Prostate gland (tissue), 2 donors: ENCODE results near the gene CRIP2. TPM values are rescaled to one million over a fixed set of nuclear protein-coding genes. Genes with fewer than 3 reads are reported as not detected.

Experiments used
- DNase-seq: peaks from one replicate; pipeline ENCODE4 v3.0.0-alpha.2; 2019; ENCODE audit warnings: low spot score
- H3K27ac ChIP-seq, 2 donors: fragments of 200-600 bp; sonication (generic); 2 replicates each; pipeline ENCODE4 v1.5.1; 2017 to 2019
- H3K27me3 ChIP-seq: fragments of 200-600 bp; sonication (generic); replicated peaks from 2 replicates; pipeline ENCODE4 v1.5.1; 2019; ENCODE audit not compliant: insufficient read depth
- H3K36me3 ChIP-seq, 2 donors: fragments of 200-600 bp; sonication (generic); 1 replicate in 1 of 2; 2 replicates in 1 of 2; pipeline versions ENCODE4 v1.5.1 to v1.8.1; 2017 to 2019
- H3K4me1 ChIP-seq: fragments of 200-600 bp; sonication (generic); replicated peaks from 2 replicates; pipeline ENCODE4 v1.5.1; 2019
- H3K4me3 ChIP-seq, 2 donors: fragments of 200-600 bp; sonication (generic); 2 replicates each; pipeline ENCODE4 v1.5.1; 2017 to 2019
- H3K9me3 ChIP-seq: fragments of 200-600 bp; sonication (generic); 2 replicates; pipeline ENCODE4 v1.5.1; 2017
- POLR2A ChIP-seq: fragments of 450-650 bp; IDR thresholded peaks from one replicate; pipeline ENCODE4 v1.6.1; 2016; ENCODE audit warnings: antibody characterized with exemption, mild to moderate bottlenecking
- POLR2AphosphoS5 ChIP-seq: sonication (generic); formaldehyde crosslinking; IDR thresholded peaks from one replicate; pipeline ENCODE4 v1.6.1; 2017; ENCODE audit warnings: antibody characterized with exemption
- WGBS: methylation state at CpG from one replicate; pipeline ENCODE4 v1.1.5; 2018; 5-methylcytosine and 5-hydroxymethylcytosine counted together
- intact Hi-C: fragments of 100-400 bp; cut with DNase I; formaldehyde crosslinking; loops from one replicate; pipeline ENCODE4 v1.14.2; 2022
- total RNA-seq, 2 donors: library from RNA; depleted of rRNA; stranded (reverse); fragments of >200 nt; gene quantifications; one replicate each; pipeline ENCODE4 v1.1.0, GENCODE V29; 2016
- TF ChIP-seq, protein P1 (sequence below), 4 experiments: fragments of 200-600 bp in 2 of 4; fragments of 450-650 bp in 2 of 4; sonication (generic) in 2 of 4; IDR thresholded peaks; 1 replicate in 3 of 4; 2 replicates in 1 of 4; pipeline ENCODE4 v1.5.1; 2016 to 2019; ENCODE audit warnings: antibody characterized with exemption in 4 of 4, mild to moderate bottlenecking in 2 of 4, moderate library complexity in 2 of 4

CRIP2 gene
- total RNA-seq, 2 donors from 2014 or later = 86.7 to 134 TPM

DNA sequence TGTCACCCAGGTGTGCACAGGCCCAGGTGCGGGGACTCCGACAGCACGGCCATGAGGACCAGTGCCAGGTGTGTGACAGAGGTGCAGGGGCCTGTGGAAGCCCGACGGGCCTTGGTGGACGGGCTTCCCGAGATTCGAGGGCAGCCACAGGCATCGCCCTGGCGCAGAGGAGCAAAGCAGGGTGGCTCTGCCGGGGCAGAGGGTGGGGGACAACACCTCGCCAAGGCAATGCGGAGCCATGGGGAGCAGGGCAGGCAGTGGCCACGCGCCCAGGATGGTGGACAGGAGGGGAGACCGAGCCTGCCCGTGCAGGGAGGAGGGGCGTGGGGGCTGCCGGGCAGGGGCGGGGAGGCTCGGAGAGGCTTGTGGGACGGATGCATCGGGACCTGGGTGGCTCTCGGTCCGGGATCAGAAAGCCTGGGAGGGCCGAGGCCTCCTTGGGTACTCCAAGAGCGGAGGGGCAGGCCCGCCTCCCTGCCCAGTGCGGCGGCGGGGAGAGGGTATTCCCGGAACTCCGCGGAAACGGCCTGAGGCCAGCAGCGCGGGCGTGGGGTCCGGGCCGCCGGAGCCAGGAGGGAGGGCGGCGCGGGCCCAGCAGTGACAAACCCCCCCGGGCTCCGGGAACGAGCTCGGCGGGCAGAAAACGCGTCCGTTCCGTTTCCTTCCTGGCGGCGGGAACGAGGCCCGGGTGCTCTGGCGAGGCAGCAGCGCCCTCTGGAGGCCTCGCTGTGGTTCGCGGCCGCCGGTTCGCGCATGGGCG is 53.4 kb downstream of the CRIP2 start:
- Histone ChIP-seq H3K27ac (peak overlapping the region; percentile 73 to 75), H3K9me3 (no peaks in the 10 kb centered on the region), H3K4me1 (peaks cover 22% of the 10 kb centered on the region), H3K27me3 (no peaks in the 10 kb centered on the region), H3K4me3 (peak overlapping the region; percentile 48 to 57), H3K36me3 (no peaks in the 10 kb centered on the region)
- intact Hi-C loops = loop anchor here (2.0 kb wide), 1 partner anchor 37 kb away; the partner anchor contains the start of gene TEDC1
- 6% methylated on average over 38 of the region's 67 CpGs for WGBS
- TF ChIP-seq POLR2AphosphoS5 (peak; percentile 67), POLR2A (peak; percentile 19)
- TF ChIP-seq, protein P1, sequence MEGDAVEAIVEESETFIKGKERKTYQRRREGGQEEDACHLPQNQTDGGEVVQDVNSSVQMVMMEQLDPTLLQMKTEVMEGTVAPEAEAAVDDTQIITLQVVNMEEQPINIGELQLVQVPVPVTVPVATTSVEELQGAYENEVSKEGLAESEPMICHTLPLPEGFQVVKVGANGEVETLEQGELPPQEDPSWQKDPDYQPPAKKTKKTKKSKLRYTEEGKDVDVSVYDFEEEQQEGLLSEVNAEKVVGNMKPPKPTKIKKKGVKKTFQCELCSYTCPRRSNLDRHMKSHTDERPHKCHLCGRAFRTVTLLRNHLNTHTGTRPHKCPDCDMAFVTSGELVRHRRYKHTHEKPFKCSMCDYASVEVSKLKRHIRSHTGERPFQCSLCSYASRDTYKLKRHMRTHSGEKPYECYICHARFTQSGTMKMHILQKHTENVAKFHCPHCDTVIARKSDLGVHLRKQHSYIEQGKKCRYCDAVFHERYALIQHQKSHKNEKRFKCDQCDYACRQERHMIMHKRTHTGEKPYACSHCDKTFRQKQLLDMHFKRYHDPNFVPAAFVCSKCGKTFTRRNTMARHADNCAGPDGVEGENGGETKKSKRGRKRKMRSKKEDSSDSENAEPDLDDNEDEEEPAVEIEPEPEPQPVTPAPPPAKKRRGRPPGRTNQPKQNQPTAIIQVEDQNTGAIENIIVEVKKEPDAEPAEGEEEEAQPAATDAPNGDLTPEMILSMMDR (IDR thresholded peaks at IDR 0.05) = peak; percentile 80 to 94 (median 90)
- DNase-seq = peak; percentile 69

DNA sequence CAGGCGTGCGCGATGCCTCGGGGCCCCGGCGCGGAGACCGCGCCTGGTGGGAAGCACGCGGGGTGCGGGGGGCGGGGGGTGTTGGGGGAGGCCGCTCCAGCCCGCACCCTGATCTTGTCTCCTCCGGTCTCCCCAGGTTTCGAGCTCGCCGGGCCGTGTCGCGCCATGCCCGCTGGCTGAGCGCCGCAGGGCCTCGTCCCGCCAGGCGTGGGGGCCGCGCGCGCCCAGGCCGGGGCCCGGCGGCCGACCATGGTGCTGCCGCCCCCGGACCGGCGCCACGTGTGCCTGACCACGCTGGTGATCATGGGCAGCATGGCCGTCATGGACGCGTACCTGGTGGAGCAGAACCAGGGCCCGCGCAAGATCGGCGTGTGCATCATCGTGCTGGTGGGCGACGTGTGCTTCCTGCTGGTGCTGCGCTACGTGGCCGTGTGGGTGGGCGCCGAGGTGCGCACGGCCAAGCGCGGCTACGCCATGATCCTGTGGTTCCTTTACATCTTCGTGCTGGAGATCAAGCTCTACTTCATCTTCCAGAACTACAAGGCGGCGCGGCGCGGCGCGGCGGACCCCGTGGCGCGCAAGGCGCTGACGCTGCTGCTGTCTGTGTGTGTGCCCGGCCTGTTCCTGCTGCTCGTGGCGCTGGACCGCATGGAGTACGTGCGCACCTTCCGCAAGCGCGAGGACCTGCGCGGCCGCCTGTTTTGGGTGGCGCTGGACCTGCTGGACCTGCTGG is 54.1 kb downstream of the CRIP2 start:
- WGBS = 51% methylated on average over 47 of the region's 89 CpGs
- H3K9me3 ChIP-seq = no peaks in the 10 kb centered on the region

DNA sequence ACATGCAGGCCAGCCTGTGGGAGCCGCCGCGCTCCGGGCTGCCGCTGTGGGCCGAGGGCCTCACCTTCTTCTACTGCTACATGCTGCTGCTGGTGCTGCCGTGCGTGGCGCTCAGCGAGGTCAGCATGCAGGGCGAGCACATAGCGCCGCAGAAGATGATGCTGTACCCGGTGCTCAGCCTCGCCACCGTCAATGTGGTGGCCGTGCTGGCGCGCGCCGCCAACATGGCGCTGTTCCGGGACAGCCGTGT is 54.6 kb downstream of the CRIP2 start:
- peaks cover 22% of the 10 kb centered on the region for H3K4me1 ChIP-seq
- no peaks in the 10 kb centered on the region for H3K9me3 ChIP-seq
- DNase-seq = no peak
- 85% methylated on average over 12 of the region's 24 CpGs for WGBS
- H3K27ac ChIP-seq = no peak overlapping the region
- TF ChIP-seq POLR2AphosphoS5 (no peak), POLR2A (no peak)
- TF ChIP-seq, protein P1 (IDR thresholded peaks at IDR 0.05) = no peak
- no peaks in the 10 kb centered on the region for H3K36me3 ChIP-seq
- intact Hi-C loops = loop anchor here (2.0 kb wide), 1 partner anchor 38 kb away; the partner anchor contains the start of gene TEDC1
- H3K27me3 ChIP-seq = no peaks in the 10 kb centered on the region
- H3K4me3 ChIP-seq = no peak overlapping the region

More for the DNA sequence above, 54.1 kb downstream of the CRIP2 start:
- no peaks in the 10 kb centered on the region for H3K27me3 ChIP-seq
- peaks cover 22% of the 10 kb centered on the region for H3K4me1 ChIP-seq
- intact Hi-C loops = loop anchor here (2.0 kb wide), 1 partner anchor 38 kb away; the partner anchor contains the start of gene TEDC1
- TF ChIP-seq, protein P1 (IDR thresholded peaks at IDR 0.05) = no peak
- no peak for TF ChIP-seq POLR2A
- no peak for TF ChIP-seq POLR2AphosphoS5
- H3K36me3 ChIP-seq = no peaks in the 10 kb centered on the region
- peak overlapping the region; percentile 48 to 57 for H3K4me3 ChIP-seq
- H3K27ac ChIP-seq = peak overlapping the region in 1 of 2 donors; percentile 73
- no peak for DNase-seq

Other genes with a start within 250 kb of the CRIP2 start
- 10 to 100 TPM; 60.0 to 82.5 TPM for gene BTBD6, start 226.3 kb upstream of the CRIP2 start, total RNA-seq
- gene BRF1, start 173.8 kb upstream of the CRIP2 start, total RNA-seq = 10 to 100 TPM; 64.9 to 88.9 TPM
- 100 to 1,000 TPM in 1 of 2 donors, 10 to 100 TPM in 1; 48.5 to 124 TPM for gene PACS2, start 160.1 kb upstream of the CRIP2 start, total RNA-seq
- gene TEX22, start 76.3 kb upstream of the CRIP2 start, total RNA-seq = under 1 TPM; 0.57 to 0.73 TPM
- gene MTA1, start 55.0 kb upstream of the CRIP2 start, total RNA-seq = 100 to 1,000 TPM in 1 of 2 donors, 10 to 100 TPM in 1; 58.9 to 155 TPM
- 10 to 100 TPM in 1 of 2 donors, 1 to 10 TPM in 1; 4.2 to 22.0 TPM for gene CRIP1, start 12.1 kb downstream of the CRIP2 start, total RNA-seq
- gene TEDC1, start 16.4 kb downstream of the CRIP2 start, total RNA-seq = 1 to 10 TPM; 7.5 to 8.9 TPM
- 10 to 100 TPM; 11.1 to 15.7 TPM for gene TMEM121, start 51.8 kb downstream of the CRIP2 start, total RNA-seq